HG03520 (cell line): Measurements from ENCODE around the gene PHACTR2.
"Not testable (repeated sequence)": the region's sequence is repeated elsewhere in the genome, so short reads cannot be mapped to it uniquely, and the experiment has no call there.

ENCODE experiments used
- ATAC-seq: cut with Tn5 transposase; IDR thresholded peaks from one replicate; pipeline ENCODE4 v1.9.1; 2021; ENCODE audit warnings: mild to moderate bottlenecking, moderate library complexity; ENCODE audit not compliant: unreplicated experiment

PHACTR2 gene

GRCh38 chr6:143677891-143678791, at the start of gene PHACTR2:
TSS of gene PHACTR2 (plus strand) at chr6:143677965. CDS start at chr6:143678164, 199 bp downstream.
- ATAC-seq = no peak

- ATAC-seq = no peak
These were observed 48.4 kb upstream of the PHACTR2 start for GRCh38 chr6:143629104-143630080.

GRCh38 chr6:143631196-143631595, 46.6 kb upstream of the PHACTR2 start:
- not testable (repeated sequence) for ATAC-seq

DNA sequence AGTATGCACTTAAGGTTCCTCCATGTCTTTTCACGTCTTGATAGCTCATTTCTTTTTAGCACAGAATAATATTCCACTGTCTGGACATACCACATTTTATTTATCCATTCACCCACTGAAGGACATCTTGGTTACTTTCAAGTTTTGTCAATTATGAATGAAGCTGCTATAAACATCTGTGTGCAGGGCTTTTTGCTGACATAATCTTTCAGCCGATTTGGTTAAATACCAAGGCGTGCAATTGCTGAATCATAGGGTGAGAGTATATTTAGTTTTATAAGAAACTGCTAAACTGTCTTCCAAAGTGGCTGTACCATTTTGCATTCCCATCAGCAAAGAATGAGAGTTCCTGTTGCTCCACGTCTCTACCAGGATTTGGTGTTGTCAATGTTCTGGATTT, 44.9 kb upstream of the PHACTR2 start:
- ATAC-seq = no peak

GRCh38 chr6:143634486-143634885, 43.3 kb upstream of the PHACTR2 start:
- no peak for ATAC-seq

- no peak for ATAC-seq
These were observed 40.1 kb upstream of the PHACTR2 start for GRCh38 chr6:143637691-143638090.

GRCh38 chr6:143642403-143642802, 35.4 kb upstream of the PHACTR2 start:
- ATAC-seq = no peak

DNA sequence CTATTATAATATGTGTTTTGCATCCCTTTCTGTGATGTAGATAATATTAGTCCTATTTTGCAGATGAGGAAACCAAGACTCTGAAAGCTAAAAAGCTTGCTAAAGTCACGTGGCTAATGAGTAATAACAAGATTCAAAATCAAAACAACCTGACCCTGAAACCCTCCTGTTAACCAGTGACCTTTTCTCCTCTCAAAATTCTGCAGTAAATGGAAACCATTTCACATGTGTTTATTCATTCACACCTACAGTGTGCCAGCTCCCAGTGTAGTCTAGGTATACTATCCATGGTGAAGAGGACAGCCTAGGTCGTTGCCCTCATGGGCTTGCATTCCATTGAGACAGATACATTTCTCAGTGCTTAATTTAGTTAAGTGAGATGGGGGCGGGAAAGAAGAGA, 30.6 kb upstream of the PHACTR2 start:
- no peak for ATAC-seq

DNA sequence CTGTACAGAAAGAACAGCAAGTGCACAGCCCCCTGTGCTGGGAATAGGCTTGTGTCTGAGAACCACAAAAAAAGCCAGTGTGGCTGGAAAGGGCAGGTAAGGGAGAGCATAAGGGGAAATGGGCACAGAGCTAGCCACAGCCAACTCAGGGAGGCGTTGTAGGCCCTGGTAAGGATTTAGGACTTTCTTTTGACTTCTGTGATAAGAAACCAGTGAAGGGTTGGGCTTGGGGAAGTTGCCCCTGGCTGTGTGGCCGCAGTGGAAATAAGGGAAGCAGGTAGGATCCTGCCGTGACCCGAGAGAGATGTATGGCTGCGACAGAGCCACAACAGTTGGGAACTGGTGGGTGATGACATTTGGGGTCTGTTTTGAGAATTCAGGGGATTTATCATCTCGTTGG, 30.0 kb upstream of the PHACTR2 start:
- no peak for ATAC-seq

GRCh38 chr6:143649319-143649718, 28.4 kb upstream of the PHACTR2 start:
- not testable (repeated sequence) for ATAC-seq

DNA sequence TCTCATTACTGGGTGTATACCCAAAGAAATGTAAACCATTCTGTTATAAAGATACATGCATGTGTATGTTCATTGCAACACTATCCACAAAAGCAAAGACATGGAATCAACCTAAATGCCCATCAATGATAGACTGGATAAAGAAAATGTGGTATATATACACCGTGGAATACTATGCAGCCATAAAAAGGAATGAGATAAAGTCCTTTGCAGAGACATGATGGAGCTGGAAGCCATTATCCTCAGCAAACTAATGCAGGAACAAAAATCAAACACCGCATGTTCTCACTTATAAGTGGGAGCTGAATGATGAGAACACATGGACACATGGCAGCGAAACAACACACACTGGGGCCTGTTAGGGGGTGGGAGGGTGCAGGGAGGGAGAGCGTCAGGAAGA, 26.4 kb upstream of the PHACTR2 start:
- ATAC-seq = not testable (repeated sequence)

- ATAC-seq = no peak
These were observed 24.9 kb upstream of the PHACTR2 start for GRCh38 chr6:143652841-143653331.

- ATAC-seq = no peak
These were observed 22.2 kb upstream of the PHACTR2 start for GRCh38 chr6:143655541-143655940.

DNA sequence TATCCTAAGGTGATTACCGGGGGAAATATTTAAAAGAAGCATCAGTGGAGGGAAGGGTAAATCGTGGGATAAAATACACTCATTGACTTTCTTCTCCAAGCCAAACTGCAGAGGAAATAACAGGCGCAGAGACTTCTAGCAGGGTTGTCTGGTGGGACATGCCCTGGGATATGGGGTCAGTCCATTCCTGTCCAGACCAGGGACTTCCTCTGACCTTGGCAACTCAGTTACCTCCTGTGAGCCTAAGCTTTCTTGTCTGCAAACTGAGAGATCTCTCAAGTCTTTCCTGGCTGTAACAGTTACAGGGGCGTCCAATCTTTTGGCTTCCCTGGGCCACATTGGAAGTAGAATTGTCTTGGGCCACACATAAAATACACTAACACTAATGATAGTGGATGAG, 21.7 kb upstream of the PHACTR2 start:
- ATAC-seq = no peak

DNA sequence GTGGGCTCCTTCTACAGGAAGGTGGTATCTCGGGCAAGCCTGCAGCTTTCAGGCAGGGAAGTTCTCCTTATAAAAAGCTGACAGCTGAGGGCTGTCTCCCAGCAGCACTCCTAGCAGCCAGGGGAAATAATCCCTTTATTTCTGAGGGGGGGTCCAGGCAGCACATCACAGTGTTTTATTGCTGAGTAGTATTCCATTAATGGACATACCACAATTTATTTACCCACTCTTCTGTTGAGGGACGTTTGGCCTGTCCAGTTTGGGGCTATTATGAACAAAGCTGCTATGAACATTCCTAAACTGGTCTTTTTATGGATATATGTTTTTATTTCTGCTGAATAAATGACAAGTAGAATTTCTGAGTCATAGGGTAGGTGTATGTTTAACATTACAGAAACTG, 20.0 kb upstream of the PHACTR2 start:
- ATAC-seq = no peak

GRCh38 chr6:143660170-143660569, 17.6 kb upstream of the PHACTR2 start:
- ATAC-seq = not testable (repeated sequence)

DNA sequence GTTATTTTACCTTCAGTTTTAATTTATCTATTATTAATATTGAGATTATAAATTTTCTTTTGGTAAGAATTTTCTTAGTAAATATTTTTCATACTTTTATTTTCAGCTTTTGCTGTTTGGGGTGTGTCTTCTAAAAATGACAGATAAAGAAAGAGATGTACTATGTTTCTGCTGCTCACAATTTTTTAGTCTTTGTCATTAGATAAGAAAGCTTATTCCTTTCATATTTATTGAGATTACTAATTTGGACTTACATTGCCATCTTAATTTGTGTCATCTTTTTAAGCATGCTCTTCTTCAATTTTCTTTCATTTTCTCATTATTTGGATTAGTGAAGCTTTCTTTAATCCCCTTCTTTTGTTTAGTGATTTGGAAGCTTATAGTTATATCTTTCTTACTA, 13.6 kb upstream of the PHACTR2 start:
- ATAC-seq = no peak

GRCh38 chr6:143666007-143666406, 11.8 kb upstream of the PHACTR2 start:
- not testable (repeated sequence) for ATAC-seq

GRCh38 chr6:143669483-143669882, 8.3 kb upstream of the PHACTR2 start:
- ATAC-seq = not testable (repeated sequence)

- ATAC-seq = no peak
These were observed 4.1 kb upstream of the PHACTR2 start for GRCh38 chr6:143673669-143674068.
